Activated naive CD8-positive, alpha-beta T cell treated with anti-CD3 and anti-CD28 coated beads, Interleukin-2, amount 50 U/mL, for 24 hours (primary cell): ENCODE data around the gene FGF18.

Experiments used
- ATAC-seq: fragments of 150-1000 bp; cut with Tn5 transposase; one replicate; pipeline ENCODE4 v1.10.0; 2021
- DNase-seq: peaks from one replicate; pipeline ENCODE4 v3.0.0; 2021
- H3K27ac Mint-ChIP-seq: one replicate; pipeline ENCODE4 v1.8.0; 2021; ENCODE audit warnings: mild to moderate bottlenecking, mixed read lengths
- H3K27me3 Mint-ChIP-seq: one replicate; pipeline ENCODE4 v1.8.0; 2021; ENCODE audit warnings: mixed read lengths
- H3K36me3 Mint-ChIP-seq: one replicate; pipeline ENCODE4 v1.8.0; 2021; ENCODE audit warnings: low read depth, mixed read lengths
- H3K4me1 Mint-ChIP-seq: one replicate; pipeline ENCODE4 v1.8.0; 2021; ENCODE audit warnings: mixed read lengths
- H3K4me3 Mint-ChIP-seq: one replicate; pipeline ENCODE4 v1.8.0; 2021; ENCODE audit warnings: mild to moderate bottlenecking, moderate library complexity, mixed read lengths
- H3K9me3 Mint-ChIP-seq: one replicate; pipeline ENCODE4 v1.8.0; 2021; ENCODE audit warnings: mixed read lengths

Gene FGF18

DNA sequence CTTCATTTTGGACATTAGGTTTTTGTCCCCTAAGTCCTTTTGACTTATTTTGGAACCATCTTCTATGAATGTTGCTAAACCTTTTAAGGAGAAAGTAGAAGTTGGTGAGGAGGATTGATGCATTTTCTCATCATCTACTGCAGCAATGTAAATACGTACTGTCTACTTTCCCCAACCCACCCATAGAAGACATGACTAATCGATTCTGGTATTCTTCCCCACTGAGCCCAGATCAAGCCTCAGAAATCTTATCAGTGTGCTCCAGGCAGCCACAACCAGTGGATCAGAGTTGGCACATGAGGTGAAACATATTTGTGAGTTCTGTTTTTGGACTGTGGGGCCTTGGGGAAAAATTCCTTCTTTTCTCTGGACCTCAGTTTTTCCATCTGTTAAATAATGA, 57.7 kb downstream of the FGF18 start:
- no peaks in the 10 kb centered on the region for H3K36me3 Mint-ChIP-seq
- H3K27me3 Mint-ChIP-seq, result peaks cover 2% of the 10 kb centered on the region
- H3K4me3 Mint-ChIP-seq, result no peak overlapping the region
- no peak for DNase-seq
- no peaks in the 10 kb centered on the region for H3K9me3 Mint-ChIP-seq
- no peak for ATAC-seq
- peaks cover 5% of the 10 kb centered on the region for H3K4me1 Mint-ChIP-seq
- H3K27ac Mint-ChIP-seq, result no peak overlapping the region

DNA sequence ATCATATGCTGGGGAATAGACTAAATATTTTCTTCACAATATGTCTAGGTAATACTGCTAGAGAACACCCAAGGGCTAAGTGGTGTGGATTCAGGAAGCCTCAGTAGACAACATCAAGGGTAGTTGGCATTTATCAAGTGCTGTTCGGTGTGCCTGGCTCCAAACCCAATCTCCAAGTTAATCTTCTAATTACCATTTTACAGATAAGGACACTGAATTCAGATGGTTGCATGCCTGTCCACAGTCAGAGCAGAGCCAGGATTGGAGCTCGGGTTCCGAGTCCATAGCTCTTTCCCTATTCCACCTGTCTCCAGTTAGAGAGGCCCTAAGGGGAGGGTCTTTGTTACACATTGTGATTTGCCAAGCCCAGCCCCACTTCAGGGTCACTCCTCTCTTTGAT, 58.2 kb downstream of the FGF18 start:
- no peak for ATAC-seq
- Mint-ChIP-seq H3K27ac (no peak overlapping the region), H3K27me3 (peaks cover 2% of the 10 kb centered on the region), H3K4me1 (peaks cover 5% of the 10 kb centered on the region), H3K9me3 (no peaks in the 10 kb centered on the region), H3K36me3 (no peaks in the 10 kb centered on the region), H3K4me3 (no peak overlapping the region)
- DNase-seq, result no peak

DNA sequence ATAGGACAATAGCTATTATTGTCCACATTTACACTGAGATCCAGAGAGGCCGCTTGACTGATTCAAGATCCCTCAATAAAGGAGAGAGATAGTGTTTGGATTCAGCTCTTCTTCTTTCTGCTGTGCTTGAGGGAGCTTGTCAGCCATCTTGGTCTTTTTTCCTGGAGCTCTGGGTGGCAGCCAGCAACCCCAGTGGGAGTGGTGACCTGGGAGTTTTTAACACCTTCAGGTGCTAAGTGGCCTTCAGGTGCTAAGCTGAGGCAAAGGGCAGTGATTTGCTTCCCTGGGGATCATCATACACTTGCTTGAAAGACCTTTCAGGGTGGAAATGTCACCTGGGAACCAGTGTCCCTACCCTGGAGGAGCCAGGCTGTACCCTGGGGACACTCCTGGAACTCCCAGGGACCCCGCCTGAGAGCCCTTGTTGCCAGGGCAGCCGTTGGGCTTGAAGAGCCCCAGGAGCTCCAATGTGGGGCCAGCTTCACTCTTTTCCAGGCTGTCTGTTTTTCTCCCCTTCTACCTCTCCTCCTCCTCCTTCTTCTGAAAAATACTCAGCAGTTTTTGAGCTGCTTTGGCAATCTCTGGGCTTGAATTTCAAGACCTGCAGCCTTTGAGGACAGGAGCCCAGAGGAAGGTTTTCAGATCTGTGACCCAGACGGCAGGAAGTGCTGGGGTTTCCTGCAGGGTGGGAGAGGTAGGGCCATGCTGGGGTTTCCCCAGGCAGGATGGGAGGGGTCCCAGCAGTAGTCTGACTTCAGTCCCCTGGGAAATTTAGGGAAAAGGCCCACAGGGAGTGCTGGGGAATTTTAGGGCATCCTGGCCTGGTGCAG, 59.7 kb downstream of the FGF18 start:
- H3K27me3 Mint-ChIP-seq, result peaks cover 2% of the 10 kb centered on the region
- H3K4me3 Mint-ChIP-seq, result no peak overlapping the region
- no peak for DNase-seq
- H3K9me3 Mint-ChIP-seq, result no peaks in the 10 kb centered on the region
- H3K27ac Mint-ChIP-seq, result no peak overlapping the region
- H3K36me3 Mint-ChIP-seq, result no peaks in the 10 kb centered on the region
- H3K4me1 Mint-ChIP-seq, result peaks cover 5% of the 10 kb centered on the region
- ATAC-seq, result no peak

DNA sequence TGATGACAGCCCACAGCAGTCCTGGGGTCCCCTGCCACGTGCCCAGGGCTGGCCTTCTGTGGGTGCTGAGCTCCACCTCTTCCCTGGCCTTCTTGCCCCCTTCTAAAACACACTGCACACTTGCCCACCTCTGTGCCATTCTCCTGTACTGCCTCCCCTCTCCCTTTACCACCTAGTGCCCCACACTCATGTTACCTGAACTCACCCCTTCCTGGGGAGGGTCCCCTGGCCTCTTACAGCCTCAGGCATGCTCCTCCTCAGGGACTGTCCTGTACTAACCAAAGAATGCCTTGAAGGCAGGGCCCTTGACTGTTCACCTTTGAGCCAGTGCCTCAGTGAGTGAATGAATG, 60.3 kb downstream of the FGF18 start:
- H3K9me3 Mint-ChIP-seq, result no peaks in the 10 kb centered on the region
- H3K4me1 Mint-ChIP-seq, result peaks cover 5% of the 10 kb centered on the region
- DNase-seq, result no peak
- no peak overlapping the region for H3K27ac Mint-ChIP-seq
- H3K27me3 Mint-ChIP-seq, result peaks cover 2% of the 10 kb centered on the region
- ATAC-seq, result no peak
- no peaks in the 10 kb centered on the region for H3K36me3 Mint-ChIP-seq
- no peak overlapping the region for H3K4me3 Mint-ChIP-seq

DNA sequence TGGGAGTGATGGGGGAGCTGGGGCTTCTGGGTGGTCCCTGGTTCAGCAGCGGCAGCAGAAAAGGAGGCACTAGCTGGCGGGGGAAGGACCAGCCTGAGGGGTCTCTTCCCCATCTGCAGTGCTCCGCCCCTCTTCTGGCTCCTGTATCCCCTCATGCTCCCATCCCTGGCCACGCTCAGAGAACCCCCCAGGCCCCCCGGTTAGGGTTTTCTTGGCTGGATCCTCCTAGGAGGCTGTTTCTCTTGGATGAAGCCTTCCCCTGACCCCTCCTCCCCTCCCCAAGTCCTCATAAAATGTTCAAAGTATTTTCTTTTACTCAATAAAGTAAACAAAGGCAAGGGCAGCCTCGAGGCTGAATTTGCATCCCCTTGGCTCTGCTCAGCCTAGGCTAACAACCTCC, 60.8 kb downstream of the FGF18 start:
- no peak overlapping the region for H3K27ac Mint-ChIP-seq
- peaks cover 2% of the 10 kb centered on the region for H3K27me3 Mint-ChIP-seq
- H3K4me3 Mint-ChIP-seq, result no peak overlapping the region
- H3K4me1 Mint-ChIP-seq, result peaks cover 5% of the 10 kb centered on the region
- no peaks in the 10 kb centered on the region for H3K9me3 Mint-ChIP-seq
- no peak for ATAC-seq
- H3K36me3 Mint-ChIP-seq, result no peaks in the 10 kb centered on the region
- no peak for DNase-seq

DNA sequence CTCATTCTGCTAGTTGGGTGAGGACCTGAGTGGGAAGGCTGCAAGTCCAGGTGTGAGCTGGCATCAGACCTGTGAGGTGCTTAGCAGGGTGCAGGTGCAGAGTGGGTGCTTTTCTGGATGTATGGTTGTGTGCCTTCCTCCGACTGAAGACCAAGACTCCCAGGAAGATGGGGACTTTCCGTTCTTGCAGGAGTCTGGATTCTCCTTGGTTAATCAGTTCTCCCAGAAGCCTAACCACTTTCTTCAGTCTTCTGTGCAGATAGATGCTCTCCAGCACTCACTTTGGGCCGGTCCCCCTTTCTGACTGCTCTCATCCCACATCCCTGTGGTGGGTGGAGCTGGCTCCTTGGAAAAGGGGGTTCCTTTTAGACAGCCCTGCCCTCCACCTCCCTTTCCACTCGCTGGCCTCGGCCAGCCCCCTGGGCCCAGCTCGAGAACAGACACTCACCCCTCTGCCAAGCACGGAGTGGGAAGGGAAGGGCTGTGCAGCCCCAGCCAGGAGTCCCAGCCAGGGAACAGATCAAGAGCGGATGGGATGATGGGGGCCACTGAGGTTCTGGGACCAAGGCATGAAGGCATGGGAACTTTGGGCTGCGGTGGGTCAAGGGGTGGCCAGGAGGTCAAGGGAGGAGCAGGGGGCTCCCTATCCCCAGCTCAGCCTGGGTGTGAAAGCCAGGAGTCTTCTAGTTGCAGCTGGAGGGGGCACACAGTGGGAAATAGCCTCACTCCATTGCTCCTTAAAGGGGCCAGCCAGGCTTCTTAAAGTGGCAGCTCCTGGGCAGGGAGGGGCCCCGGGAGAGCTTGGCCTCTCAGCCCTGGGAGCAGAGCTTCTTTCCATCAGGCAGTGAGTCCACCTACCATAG, 62.4 kb downstream of the FGF18 start:
- ATAC-seq (no peak), DNase-seq (no peak)
- no peak overlapping the region for H3K27ac Mint-ChIP-seq
- no peaks in the 10 kb centered on the region for H3K27me3 Mint-ChIP-seq
- peaks cover 5% of the 10 kb centered on the region for H3K4me1 Mint-ChIP-seq
- no peak overlapping the region for H3K4me3 Mint-ChIP-seq
- no peaks in the 10 kb centered on the region for H3K9me3 Mint-ChIP-seq
- no peaks in the 10 kb centered on the region for H3K36me3 Mint-ChIP-seq

DNA sequence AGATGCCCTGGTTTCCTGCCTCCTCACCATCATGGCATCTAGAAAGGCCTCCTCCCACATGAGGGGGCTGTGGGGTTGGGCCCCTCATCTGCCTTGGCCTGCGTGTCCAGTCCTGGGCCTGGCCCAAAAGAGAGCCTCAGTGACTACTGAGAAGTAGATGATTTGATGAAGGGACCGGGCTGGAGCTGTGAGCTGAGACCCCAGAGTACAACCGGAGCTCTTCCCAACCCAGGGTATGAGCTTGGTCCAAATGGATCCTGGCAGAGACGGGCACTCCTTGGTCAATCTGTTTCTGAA, 62.9 kb downstream of the FGF18 start:
- ATAC-seq, result no peak
- DNase-seq, result no peak
- Mint-ChIP-seq H3K4me3 (no peak overlapping the region), H3K9me3 (no peaks in the 10 kb centered on the region), H3K4me1 (peaks cover 5% of the 10 kb centered on the region), H3K27me3 (no peaks in the 10 kb centered on the region), H3K27ac (no peak overlapping the region), H3K36me3 (no peaks in the 10 kb centered on the region)

DNA sequence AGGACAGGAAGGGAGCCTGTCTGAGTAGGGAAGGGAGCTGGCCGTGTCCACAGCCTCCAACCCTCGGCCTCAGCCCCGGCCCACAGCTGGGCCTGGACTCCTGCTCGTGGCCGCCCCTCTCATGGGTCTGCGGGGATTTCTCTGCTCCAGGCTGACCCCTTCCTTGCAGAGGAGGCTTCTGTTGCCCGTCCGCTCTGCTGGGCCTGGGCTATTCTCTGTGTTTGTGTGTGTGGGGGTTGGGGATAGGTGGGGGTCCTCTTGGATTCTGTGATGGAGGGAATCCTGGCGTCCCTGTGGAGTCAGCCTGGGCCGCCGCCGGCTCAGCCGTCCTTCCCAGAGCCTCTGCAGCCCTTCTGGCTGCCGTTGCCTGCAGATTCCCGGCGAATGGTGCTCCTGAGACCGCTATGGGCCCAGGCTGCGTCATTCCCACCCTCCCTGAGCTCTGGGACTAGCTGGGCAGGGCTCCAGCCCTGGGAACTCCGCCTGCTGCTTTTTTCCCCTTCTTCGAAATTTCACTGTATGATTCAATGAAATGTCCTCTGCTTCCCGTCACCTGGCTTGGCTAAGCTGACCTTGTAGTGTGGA, 64.2 kb downstream of the FGF18 start:
- ATAC-seq, result no peak
- no peak overlapping the region for H3K4me3 Mint-ChIP-seq
- H3K27ac Mint-ChIP-seq, result no peak overlapping the region
- peaks cover 6% of the 10 kb centered on the region for H3K27me3 Mint-ChIP-seq
- H3K4me1 Mint-ChIP-seq, result peaks cover 5% of the 10 kb centered on the region
- no peaks in the 10 kb centered on the region for H3K9me3 Mint-ChIP-seq
- no peaks in the 10 kb centered on the region for H3K36me3 Mint-ChIP-seq
- no peak for DNase-seq

DNA sequence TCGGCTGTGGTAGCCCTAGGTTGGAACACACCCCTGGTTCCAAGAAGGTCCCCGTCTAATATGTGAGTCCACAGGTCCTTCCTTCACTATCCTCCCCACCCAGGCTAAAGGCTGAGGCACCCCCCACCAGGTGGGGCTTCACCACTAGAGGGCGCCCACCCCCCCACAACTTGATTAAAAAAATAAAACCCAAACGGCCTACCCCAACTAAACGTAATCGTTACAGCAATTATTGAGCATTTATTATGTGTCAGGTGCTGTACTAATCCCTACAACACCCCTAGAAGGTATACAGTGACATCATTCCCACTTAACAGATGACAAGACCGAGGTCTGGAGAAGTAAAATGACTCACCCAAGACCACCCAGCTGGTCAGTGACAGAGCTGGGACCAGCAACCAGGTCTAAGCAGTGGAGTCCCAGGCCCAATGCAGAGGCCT, 65.0 kb downstream of the FGF18 start:
- peak; percentile 52 for ATAC-seq
- H3K27ac Mint-ChIP-seq, result peak overlapping the region; percentile 21
- DNase-seq, result peak; percentile 63
- peaks cover 9% of the 10 kb centered on the region for H3K27me3 Mint-ChIP-seq
- H3K36me3 Mint-ChIP-seq, result no peaks in the 10 kb centered on the region
- no peak overlapping the region for H3K4me3 Mint-ChIP-seq
- H3K4me1 Mint-ChIP-seq, result peaks cover 3% of the 10 kb centered on the region
- H3K9me3 Mint-ChIP-seq, result no peaks in the 10 kb centered on the region

DNA sequence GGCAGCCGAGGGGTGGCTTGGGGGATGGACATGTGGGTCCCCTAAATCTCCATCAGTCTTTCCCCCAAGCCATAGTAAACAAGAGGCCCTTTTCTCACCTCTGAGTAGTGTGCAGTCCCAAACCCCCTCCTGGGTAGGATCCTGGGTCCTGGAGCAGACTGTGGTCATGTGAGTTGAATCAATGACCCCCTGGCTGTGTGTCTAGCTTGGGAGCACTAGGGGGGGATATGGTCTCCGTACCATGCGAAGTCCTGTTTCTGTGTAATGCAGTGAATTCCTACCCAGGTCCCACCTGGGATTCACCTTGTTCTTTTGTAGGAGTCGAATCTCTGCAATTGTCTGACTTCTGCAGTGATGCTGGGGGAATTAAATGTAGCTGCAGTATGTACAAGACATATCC, 66.2 kb downstream of the FGF18 start:
- H3K4me1 Mint-ChIP-seq, result no peaks in the 10 kb centered on the region
- no peak overlapping the region for H3K4me3 Mint-ChIP-seq
- no peaks in the 10 kb centered on the region for H3K9me3 Mint-ChIP-seq
- H3K36me3 Mint-ChIP-seq, result no peaks in the 10 kb centered on the region
- no peak overlapping the region for H3K27ac Mint-ChIP-seq
- H3K27me3 Mint-ChIP-seq, result peaks cover 9% of the 10 kb centered on the region
- ATAC-seq, result no peak
- DNase-seq, result no peak

DNA sequence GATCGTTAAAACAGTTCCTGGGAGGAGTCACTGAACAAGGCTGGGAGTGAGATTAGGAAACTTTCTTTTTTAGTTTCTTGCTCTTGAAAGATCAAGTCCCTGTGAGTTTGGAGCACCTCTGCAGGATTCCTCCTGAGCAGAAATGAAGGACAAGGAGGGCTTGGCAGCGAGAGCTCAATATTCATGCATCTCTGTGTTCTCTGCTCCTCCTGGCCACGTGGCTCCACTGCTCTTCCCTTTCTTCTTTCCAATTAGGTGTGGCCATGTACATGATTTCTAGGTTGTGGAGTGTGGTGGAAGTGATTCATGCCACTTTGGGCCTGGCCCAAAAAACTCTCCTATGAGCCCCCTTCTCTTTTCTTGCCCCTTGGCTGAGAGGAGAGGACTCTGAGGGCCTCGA, 67.2 kb downstream of the FGF18 start:
- H3K27me3 Mint-ChIP-seq, result peaks cover 10% of the 10 kb centered on the region
- ATAC-seq (no peak), DNase-seq (no peak)
- H3K4me1 Mint-ChIP-seq, result no peaks in the 10 kb centered on the region
- H3K27ac Mint-ChIP-seq, result no peak overlapping the region
- H3K9me3 Mint-ChIP-seq, result no peaks in the 10 kb centered on the region
- H3K4me3 Mint-ChIP-seq, result no peak overlapping the region
- H3K36me3 Mint-ChIP-seq, result no peaks in the 10 kb centered on the region

DNA sequence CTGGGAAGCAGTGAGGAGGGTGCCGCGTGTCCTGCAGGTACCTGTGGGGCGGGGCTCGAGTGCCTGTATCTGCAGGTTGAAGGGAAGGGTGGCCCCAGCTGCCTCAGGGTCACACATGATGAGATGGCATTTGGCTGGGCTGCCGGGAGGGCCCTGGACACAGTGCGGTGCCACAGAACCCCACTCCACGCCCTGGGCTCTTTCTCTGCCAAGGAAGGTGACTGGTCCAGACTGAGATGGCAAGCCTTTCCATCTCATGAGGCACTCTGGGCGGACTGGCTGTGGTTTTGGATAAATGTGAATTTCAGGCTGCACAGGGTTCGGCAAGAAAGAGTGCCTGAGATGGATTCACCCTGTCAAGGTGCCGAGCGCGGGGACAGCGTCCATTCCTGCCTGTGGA, 69.4 kb downstream of the FGF18 start:
- Mint-ChIP-seq H3K27me3 (peaks cover 10% of the 10 kb centered on the region), H3K27ac (no peak overlapping the region), H3K36me3 (no peaks in the 10 kb centered on the region), H3K4me1 (no peaks in the 10 kb centered on the region), H3K4me3 (no peak overlapping the region), H3K9me3 (no peaks in the 10 kb centered on the region)
- ATAC-seq, result no peak
- no peak for DNase-seq

DNA sequence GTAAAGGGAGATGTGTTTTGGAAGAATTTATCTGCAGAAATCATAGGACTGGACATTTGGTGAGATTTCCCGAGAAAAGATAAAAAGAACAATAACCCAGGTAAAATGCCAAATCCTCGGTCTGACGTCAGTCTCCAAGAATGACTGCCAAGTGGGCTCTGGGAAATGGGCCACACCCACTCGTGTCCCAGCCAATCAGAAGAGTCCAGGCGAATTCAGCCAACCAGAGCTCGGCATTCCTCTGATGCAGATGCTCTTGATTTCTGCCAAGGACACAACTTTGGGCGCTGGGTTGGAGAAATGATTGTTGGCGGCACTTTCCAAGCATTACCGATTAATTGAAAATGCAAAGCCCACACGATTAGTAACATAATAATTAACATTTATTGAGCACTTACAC, 73.3 kb downstream of the FGF18 start:
- no peak overlapping the region for H3K4me3 Mint-ChIP-seq
- H3K27me3 Mint-ChIP-seq, result peaks cover 15% of the 10 kb centered on the region
- no peak overlapping the region for H3K27ac Mint-ChIP-seq
- no peaks in the 10 kb centered on the region for H3K9me3 Mint-ChIP-seq
- DNase-seq (no peak), ATAC-seq (no peak)
- H3K36me3 Mint-ChIP-seq, result no peaks in the 10 kb centered on the region
- H3K4me1 Mint-ChIP-seq, result no peaks in the 10 kb centered on the region

DNA sequence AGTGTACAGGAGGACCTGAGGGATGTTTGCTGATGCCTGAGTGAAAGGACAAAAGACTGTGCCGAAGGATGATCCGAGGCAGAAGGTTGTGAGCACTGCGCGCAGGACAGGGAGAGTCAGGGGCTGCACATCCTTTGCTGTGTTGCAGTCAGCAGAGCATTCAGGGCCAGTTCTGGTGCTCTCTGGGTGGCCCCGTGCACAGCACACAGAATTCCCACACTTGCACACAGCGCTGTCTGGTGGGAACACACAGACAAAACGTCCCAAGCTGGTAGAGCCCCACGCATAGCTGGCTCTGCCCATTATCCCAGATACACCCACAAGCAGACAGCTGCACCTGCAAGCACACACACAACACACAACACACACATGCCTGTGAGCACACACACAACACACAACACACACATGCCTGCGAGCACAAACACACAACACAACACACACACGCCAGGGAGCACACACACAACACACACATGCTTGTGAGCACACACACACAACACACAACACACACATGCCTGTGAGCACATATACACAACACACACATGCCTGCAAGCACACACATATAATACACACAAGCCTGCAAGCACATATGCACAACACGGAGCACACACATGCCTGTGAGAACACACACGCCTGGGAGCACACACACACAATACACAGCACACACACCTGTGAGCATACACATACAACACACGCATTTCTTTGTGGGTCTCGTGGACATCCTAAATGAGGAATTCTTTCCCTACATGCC, 74.4 kb downstream of the FGF18 start:
- ATAC-seq (no peak), DNase-seq (no peak)
- Mint-ChIP-seq H3K4me1 (no peaks in the 10 kb centered on the region), H3K36me3 (no peaks in the 10 kb centered on the region), H3K27me3 (peaks cover 7% of the 10 kb centered on the region), H3K9me3 (no peaks in the 10 kb centered on the region), H3K4me3 (no peak overlapping the region), H3K27ac (no peak overlapping the region)
